H1 (cell line): Measurements from ENCODE around the gene INPP4B. TPM values are rescaled to one million over a fixed set of nuclear protein-coding genes. Genes with fewer than 3 reads are reported as not detected.

Experiments used
- CTCF ChIA-PET: fragments of 300-600 bp; sonication (Branson Sonifier 250); formaldehyde crosslinking; loops from one replicate; lab custom pipeline; 2021; ENCODE audit not compliant: partially characterized antibody; lab: Charles Lee
- POLR2A ChIA-PET: fragments of 300-600 bp; sonication (Branson Sonifier 250); formaldehyde crosslinking; loops from one replicate; lab custom pipeline; 2021; ENCODE audit warnings: inconsistent platforms; ENCODE audit not compliant: partially characterized antibody; lab: Charles Lee
- DNase-seq, 2 experiments: peaks; one replicate each; pipeline versions ENCODE4 v3.0.0 to v3.0.0-alpha.2; 2010 to 2022; ENCODE audit warnings: low spot score in 2 of 2, low read depth in 1 of 2, mixed read lengths in 1 of 2
- FAIRE-seq: peaks from 2 replicates; lab custom pipeline; 2011; peaks lifted over from hg19 to GRCh38; lab: Jason Lieb, UNC
- H2AFZ ChIP-seq: 2 replicates; pipeline ENCODE4 v1.8.1; 2012; ENCODE audit warnings: low read length, inconsistent platforms
- H2AK5ac ChIP-seq: 2 replicates; pipeline ENCODE4 v1.6.1; 2013; ENCODE audit warnings: low read depth, low read length
- H2BK120ac ChIP-seq: replicated peaks from 2 replicates; pipeline ENCODE3; 2013; ENCODE audit warnings: low read depth, low read length, inconsistent platforms
- H2BK12ac ChIP-seq: 2 replicates; pipeline ENCODE4 v1.6.1; 2013; ENCODE audit warnings: low read depth, low read length
- H2BK15ac ChIP-seq: 2 replicates; pipeline ENCODE4 v1.6.1; 2013; ENCODE audit warnings: low read length
- H2BK20ac ChIP-seq: 2 replicates; pipeline ENCODE4 v1.6.1; 2013; ENCODE audit warnings: low read length
- H2BK5ac ChIP-seq: 2 replicates; pipeline ENCODE4 v1.6.1; 2013; ENCODE audit warnings: low read depth, low read length
- H3K14ac ChIP-seq: 2 replicates; pipeline ENCODE4 v1.6.1; 2013; ENCODE audit warnings: inconsistent platforms; ENCODE audit not compliant: insufficient read length
- H3K18ac ChIP-seq: 2 replicates; pipeline ENCODE4 v1.6.1; 2013; ENCODE audit warnings: low read length; ENCODE audit errors: extremely low read depth
- H3K23ac ChIP-seq: 2 replicates; pipeline ENCODE4 v1.6.1; 2013; ENCODE audit warnings: inconsistent platforms; ENCODE audit not compliant: insufficient read length
- H3K23me2 ChIP-seq: 2 replicates; pipeline ENCODE4 v1.6.1; 2013; ENCODE audit warnings: low read depth, low read length
- H3K27ac ChIP-seq: 2 replicates; pipeline ENCODE4 v1.6.1; 2011; ENCODE audit warnings: low read depth, low read length, inconsistent platforms
- H3K27me3 ChIP-seq, 4 experiments: replicated peaks in 1 of 4; 1 replicate in 1 of 4; 2 replicates in 3 of 4; pipeline versions ENCODE4 v1.6.1 to v1.8.1; 2011 to 2013; ENCODE audit warnings: low read length in 3 of 4, mild to moderate bottlenecking in 3 of 4, inconsistent platforms in 2 of 4, mixed read lengths in 2 of 4, moderate library complexity in 1 of 4; ENCODE audit not compliant: control insufficient read depth in 3 of 4, insufficient read depth in 3 of 4; ENCODE audit errors: extremely low read depth in 1 of 4
- H3K36me3 ChIP-seq, 4 experiments: 2 replicates each; pipeline versions ENCODE4 v1.6.1 to v1.8.1; 2011 to 2013; ENCODE audit warnings: mild to moderate bottlenecking in 4 of 4, low read length in 3 of 4, moderate library complexity in 2 of 4, control low read depth in 1 of 4, inconsistent platforms in 1 of 4; ENCODE audit not compliant: insufficient read depth in 4 of 4, control insufficient read depth in 2 of 4
- H3K4ac ChIP-seq: replicated peaks from 2 replicates; pipeline ENCODE3; 2013; ENCODE audit warnings: low read length, low read depth, mixed read lengths, inconsistent platforms; ENCODE audit not compliant: insufficient read length
- H3K4me1 ChIP-seq, 4 experiments: replicated peaks in 1 of 4; 1 replicate in 1 of 4; 2 replicates in 3 of 4; pipeline versions ENCODE4 v1.6.1 to v1.8.1; 2011 to 2013; ENCODE audit warnings: low read length in 3 of 4, inconsistent platforms in 2 of 4, mixed read lengths in 1 of 4; ENCODE audit not compliant: insufficient read depth in 4 of 4, control insufficient read depth in 3 of 4
- H3K4me2 ChIP-seq, 2 experiments: 2 replicates each; pipeline versions ENCODE4 v1.6.1 to v1.8.1; 2011 to 2013; ENCODE audit warnings: low read depth in 2 of 2, low read length in 2 of 2, control low read depth in 1 of 2, inconsistent platforms in 1 of 2, mild to moderate bottlenecking in 1 of 2; ENCODE audit not compliant: insufficient read depth in 1 of 2
- H3K4me3 ChIP-seq, 4 experiments: fragments of 200-600, 300-600 bp in 1 of 4; sonication (generic), shearing (Covaris generic), sonication (Bioruptor Twin) in 1 of 4; 2 replicates each; pipeline versions ENCODE4 v1.5.1 to v1.8.1; 2011 to 2016; ENCODE audit warnings: low read length in 4 of 4, low read depth in 3 of 4, control low read depth in 2 of 4, inconsistent platforms in 2 of 4, mild to moderate bottlenecking in 2 of 4, mixed read lengths in 1 of 4, moderate library complexity in 1 of 4; ENCODE audit not compliant: insufficient read depth in 2 of 4; ENCODE audit errors: extremely low read depth in 1 of 4
- H3K56ac ChIP-seq: replicated peaks from 2 replicates; pipeline ENCODE3; 2013; ENCODE audit warnings: low read depth, mild to moderate bottlenecking, mixed read lengths, low read length, inconsistent platforms; ENCODE audit not compliant: insufficient read length
- H3K79me1 ChIP-seq: 2 replicates; pipeline ENCODE4 v1.6.1; 2013; ENCODE audit warnings: low read depth, low read length, control low read depth
- H3K79me2 ChIP-seq, 2 experiments: 2 replicates each; pipeline versions ENCODE4 v1.6.1 to v1.8.1; 2012 to 2013; ENCODE audit warnings: low read length in 2 of 2, mild to moderate bottlenecking in 2 of 2, inconsistent platforms in 1 of 2; ENCODE audit not compliant: insufficient read depth in 2 of 2, control insufficient read depth in 1 of 2
- H3K9ac ChIP-seq, 4 experiments: replicated peaks in 1 of 4; 1 replicate in 1 of 4; 2 replicates in 3 of 4; pipeline versions ENCODE4 v1.6.1 to v1.8.1; 2011 to 2013; ENCODE audit warnings: low read depth in 3 of 4, low read length in 3 of 4, control low read depth in 2 of 4, mild to moderate bottlenecking in 2 of 4, moderate library complexity in 2 of 4, inconsistent platforms in 1 of 4; ENCODE audit errors: extremely low read depth in 1 of 4
- H3K9me3 ChIP-seq, 2 experiments: 2 replicates each; pipeline versions ENCODE4 v1.6.1 to v1.8.1; 2012 to 2013; ENCODE audit warnings: mild to moderate bottlenecking in 2 of 2, moderate library complexity in 2 of 2, control low read depth in 1 of 2, inconsistent platforms in 1 of 2, low read depth in 1 of 2, low read length in 1 of 2, mixed read lengths in 1 of 2; ENCODE audit not compliant: insufficient read depth in 2 of 2
- H4K20me1 ChIP-seq, 2 experiments: replicated peaks in 1 of 2; 2 replicates each; pipeline versions ENCODE3 to v1.8.1; 2011 to 2013; ENCODE audit warnings: inconsistent platforms in 2 of 2, low read length in 2 of 2, mild to moderate bottlenecking in 1 of 2; ENCODE audit not compliant: insufficient read depth in 2 of 2, control insufficient read depth in 1 of 2
- H4K5ac ChIP-seq: 2 replicates; pipeline ENCODE4 v1.6.1; 2013; ENCODE audit warnings: low read length, low read depth, mixed read lengths, inconsistent platforms; ENCODE audit not compliant: insufficient read length
- H4K8ac ChIP-seq: 2 replicates; pipeline ENCODE4 v1.8.0; 2013; ENCODE audit warnings: mild to moderate bottlenecking, moderate library complexity, low read length, inconsistent platforms; ENCODE audit not compliant: insufficient read depth; ENCODE audit errors: extremely low read depth
- H4K91ac ChIP-seq: replicated peaks from 2 replicates; pipeline ENCODE3; 2013; ENCODE audit warnings: low read length, mixed read lengths, inconsistent platforms; ENCODE audit not compliant: insufficient read length
- CEBPB ChIP-seq: IDR thresholded peaks from 2 replicates; pipeline ENCODE4 v1.6.1; 2012; ENCODE audit warnings: low read depth, low read length
- TAF1 ChIP-seq: IDR thresholded peaks from 2 replicates; pipeline ENCODE4 v1.6.1; 2011; ENCODE audit warnings: mild to moderate bottlenecking, low read depth, low read length
- TAF7 ChIP-seq: optimal IDR thresholded peaks from 2 replicates; pipeline ENCODE3; 2011; ENCODE audit warnings: low read depth, mild to moderate bottlenecking, inconsistent platforms, low read length, moderate library complexity, borderline replicate concordance
- WGBS, 2 experiments: shearing (Covaris generic) in 1 of 2; methylation state at CpG; one replicate each; pipeline versions ENCODE4 v1.1.6 to v1.1.7; 2013 to 2015; ENCODE audit warnings: low lambda C conversion rate in 2 of 2, mixed read lengths in 2 of 2, inconsistent platforms in 1 of 2, low coverage in 1 of 2, missing lambda C conversion rate in 1 of 2; ENCODE audit not compliant: insufficient replicate concordance in 2 of 2, insufficient coverage in 1 of 2, insufficient read length in 1 of 2; ENCODE audit errors: extremely low coverage in 1 of 2, missing lambda C conversion rate in 1 of 2; 5-methylcytosine and 5-hydroxymethylcytosine counted together
- polyA plus RNA-seq, 7 experiments: library from polyadenylated mRNA; depleted of rRNA in 3 of 7; stranded (reverse) in 5 of 7; unstranded in 2 of 7; fragments of >200 nt in 5 of 7; fragments of 200-250 nt in 2 of 7; gene quantifications; 1 replicate in 5 of 7; 2 replicates in 1 of 7; 4 replicates in 1 of 7; pipeline versions ENCODE4 v1.2.1 to v1.2.3, GENCODE V29; 2011 to 2013; ENCODE audit warnings: missing spikeins in 2 of 7, mixed read lengths in 2 of 7
- total RNA-seq: library from RNA; stranded (reverse); fragmentation: NEBNext Ultra II Directional; extraction: Animal tissue kit (Norgen Biotek cat#: 25700); gene quantifications from 2 replicates; pipeline ENCODE4 v1.2.1, GENCODE V29; 2021

Gene INPP4B
- total and polyA plus RNA-seq, 2 of the 8 experiments (the other 6 are each of a cell fraction or from before 2014, with no cell fraction given), result 0.11 to 0.54 TPM

- Histone ChIP-seq H3K56ac (no peak overlapping the region), H3K9me3 (peaks cover 0 to 4% of the 10 kb centered on the region in 2 experiments; a peak in 1 of 4 replicates), H3K14ac (no peak overlapping the region), H2BK120ac (no peak overlapping the region), H2BK20ac (no peak overlapping the region), H2BK12ac (no peak overlapping the region), H3K18ac (no peak overlapping the region), H2AFZ (no peak overlapping the region), H2BK5ac (no peak overlapping the region), H3K27me3 (no peaks in the 10 kb centered on the region), H3K79me2 (no peaks in the 10 kb centered on the region), H4K91ac (no peak overlapping the region), H3K23ac (no peak overlapping the region), H4K20me1 (no peaks in the 10 kb centered on the region), H3K9ac (no peak overlapping the region), H4K8ac (no peak overlapping the region), H2BK15ac (no peak overlapping the region), H3K27ac (no peak overlapping the region), H4K5ac (no peak overlapping the region), H3K23me2 (no peaks in the 10 kb centered on the region), H3K4me3 (no peak overlapping the region), H3K4me2 (no peak overlapping the region), H2AK5ac (no peak overlapping the region), H3K4ac (no peak overlapping the region), H3K4me1 (no peaks in the 10 kb centered on the region), H3K79me1 (no peaks in the 10 kb centered on the region), H3K36me3 (no peaks in the 10 kb centered on the region)
- CTCF ChIA-PET, result no interaction called here
- POLR2A ChIA-PET, result no interaction called here
- 82% methylated on average over 2 of the region's 2 CpGs; no CpG with 5 or more reads in 1 of the 2 experiments for WGBS, 2 experiments
- FAIRE-seq, result no peak
- no peak for DNase-seq
- TF ChIP-seq TAF7 (no peak), TAF1 (no peak), CEBPB (no peak)
Observed at GRCh38 chr4:142345924-142346323, 500.2 kb downstream of the INPP4B start.
